AG09319 (cell line): ENCODE results near the gene SIRPA.

Experiments
- DNase-seq: peaks from one replicate; pipeline ENCODE4 v3.0.0-alpha.2; 2010; ENCODE audit warnings: low read depth; ENCODE audit errors: extremely low read depth
- TF ChIP-seq, protein P1 (sequence below): IDR thresholded peaks from 2 replicates; pipeline ENCODE4 v1.5.1; 2011; ENCODE audit warnings: low read depth, mild to moderate bottlenecking, inconsistent platforms, low read length, moderate library complexity

Gene SIRPA

DNA sequence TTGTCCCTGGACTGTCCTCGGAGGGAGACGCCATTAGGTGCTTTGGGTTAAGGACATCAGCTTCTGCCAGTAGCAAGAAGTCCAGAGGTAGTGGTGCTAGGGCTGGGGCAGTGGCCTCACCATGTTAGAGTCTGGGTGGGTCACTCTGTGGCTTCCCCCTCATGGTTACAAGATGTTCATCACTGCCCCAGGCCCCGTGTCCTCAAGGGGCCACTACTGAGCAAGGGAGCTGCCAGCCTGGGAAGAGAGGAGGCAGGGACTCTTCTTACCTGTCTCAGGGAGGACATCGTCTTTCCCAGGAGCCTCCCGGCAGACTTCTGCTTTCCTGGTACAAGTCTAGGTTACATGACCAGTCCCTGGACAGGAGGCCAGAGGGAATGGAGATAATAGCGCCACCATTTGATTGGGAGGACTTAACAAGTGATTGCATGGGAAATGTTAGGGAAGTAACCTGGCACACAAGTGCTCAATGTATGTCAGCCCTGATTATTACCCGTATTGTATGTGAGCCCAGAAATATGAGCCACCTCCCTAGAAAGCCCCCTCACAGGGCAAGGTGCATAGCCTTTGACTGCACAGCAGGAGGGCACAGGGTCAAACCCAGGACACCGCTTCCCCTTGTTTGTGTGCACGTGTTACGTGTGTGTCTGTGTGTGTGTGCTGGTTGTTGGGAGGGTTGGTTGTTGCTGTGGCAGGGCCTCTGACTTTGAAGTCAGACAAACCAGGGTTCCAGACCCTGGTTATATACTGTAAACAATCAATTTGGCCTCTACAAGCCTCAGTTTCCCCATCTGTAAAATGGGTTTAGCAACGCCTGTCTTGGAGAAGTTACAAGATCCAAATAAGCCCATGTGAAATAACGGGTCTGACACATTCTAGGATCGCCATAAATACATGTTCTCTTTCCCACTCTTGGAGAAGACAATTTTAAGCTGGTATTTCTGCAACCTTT, 30.0 kb downstream of the SIRPA start:
- DNase-seq = no peak
- TF ChIP-seq, protein P1, sequence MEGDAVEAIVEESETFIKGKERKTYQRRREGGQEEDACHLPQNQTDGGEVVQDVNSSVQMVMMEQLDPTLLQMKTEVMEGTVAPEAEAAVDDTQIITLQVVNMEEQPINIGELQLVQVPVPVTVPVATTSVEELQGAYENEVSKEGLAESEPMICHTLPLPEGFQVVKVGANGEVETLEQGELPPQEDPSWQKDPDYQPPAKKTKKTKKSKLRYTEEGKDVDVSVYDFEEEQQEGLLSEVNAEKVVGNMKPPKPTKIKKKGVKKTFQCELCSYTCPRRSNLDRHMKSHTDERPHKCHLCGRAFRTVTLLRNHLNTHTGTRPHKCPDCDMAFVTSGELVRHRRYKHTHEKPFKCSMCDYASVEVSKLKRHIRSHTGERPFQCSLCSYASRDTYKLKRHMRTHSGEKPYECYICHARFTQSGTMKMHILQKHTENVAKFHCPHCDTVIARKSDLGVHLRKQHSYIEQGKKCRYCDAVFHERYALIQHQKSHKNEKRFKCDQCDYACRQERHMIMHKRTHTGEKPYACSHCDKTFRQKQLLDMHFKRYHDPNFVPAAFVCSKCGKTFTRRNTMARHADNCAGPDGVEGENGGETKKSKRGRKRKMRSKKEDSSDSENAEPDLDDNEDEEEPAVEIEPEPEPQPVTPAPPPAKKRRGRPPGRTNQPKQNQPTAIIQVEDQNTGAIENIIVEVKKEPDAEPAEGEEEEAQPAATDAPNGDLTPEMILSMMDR = no peak

DNA sequence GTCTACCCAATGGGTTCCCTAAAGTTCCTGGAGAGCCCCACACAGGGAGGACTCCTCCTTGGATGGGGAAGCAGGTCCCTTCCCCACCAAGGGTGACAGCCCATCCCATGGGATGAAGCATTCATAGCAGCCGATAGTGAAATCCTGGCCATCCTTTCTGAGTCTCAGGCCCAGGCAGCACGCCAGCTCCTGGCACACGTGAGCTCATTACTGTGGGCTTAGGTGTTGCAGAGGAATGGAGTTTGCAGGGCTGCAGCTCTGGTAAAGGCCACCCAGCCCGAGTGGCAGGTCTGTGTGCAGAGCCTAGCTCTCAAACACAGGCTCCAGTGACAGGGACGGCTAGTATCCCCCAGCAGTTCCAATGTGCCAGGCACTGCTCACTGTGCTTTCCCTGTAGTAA, 31.0 kb downstream of the SIRPA start:
- TF ChIP-seq, protein P1 = no peak
- no peak for DNase-seq

DNA sequence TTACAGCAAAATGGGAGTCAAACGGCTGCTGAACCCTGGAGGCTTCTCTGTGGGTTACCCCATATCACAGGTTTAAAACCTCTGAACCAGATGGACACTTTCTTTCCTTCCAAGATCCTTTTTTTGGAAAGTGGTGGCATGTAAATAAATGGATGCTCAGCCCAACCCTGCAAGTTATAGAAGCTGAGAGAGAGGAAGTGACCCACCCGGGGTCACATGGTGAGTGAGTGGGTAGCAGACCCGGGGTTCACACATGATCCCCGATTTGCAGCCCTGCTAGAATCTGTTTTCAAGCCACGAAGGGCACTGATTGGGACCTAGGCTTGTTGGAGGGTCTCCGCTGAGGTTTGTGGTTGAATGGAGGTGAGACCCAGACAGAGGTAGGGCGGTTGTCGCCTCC, 32.0 kb downstream of the SIRPA start:
- TF ChIP-seq, protein P1 = no peak
- DNase-seq = no peak

DNA sequence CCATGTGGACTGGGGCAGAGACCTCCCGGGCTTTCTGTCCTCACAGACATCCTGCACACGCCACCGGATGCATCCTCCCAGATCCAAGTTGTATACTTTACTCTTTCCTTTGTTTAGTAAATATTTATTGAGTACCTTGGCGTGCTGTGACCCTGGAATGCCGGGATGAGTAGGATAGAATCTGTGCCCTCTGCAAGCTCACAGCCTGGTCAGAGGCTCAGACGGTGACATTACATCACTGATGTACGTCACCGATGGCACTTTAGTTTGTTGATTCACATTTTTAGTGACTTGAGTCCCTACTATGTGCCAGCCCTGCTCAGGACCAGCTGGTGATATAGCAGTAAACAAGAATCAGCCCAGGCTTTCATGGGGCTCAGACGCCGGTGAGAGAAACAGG, 32.9 kb downstream of the SIRPA start:
- no peak for DNase-seq
- TF ChIP-seq, protein P1 = no peak

DNA sequence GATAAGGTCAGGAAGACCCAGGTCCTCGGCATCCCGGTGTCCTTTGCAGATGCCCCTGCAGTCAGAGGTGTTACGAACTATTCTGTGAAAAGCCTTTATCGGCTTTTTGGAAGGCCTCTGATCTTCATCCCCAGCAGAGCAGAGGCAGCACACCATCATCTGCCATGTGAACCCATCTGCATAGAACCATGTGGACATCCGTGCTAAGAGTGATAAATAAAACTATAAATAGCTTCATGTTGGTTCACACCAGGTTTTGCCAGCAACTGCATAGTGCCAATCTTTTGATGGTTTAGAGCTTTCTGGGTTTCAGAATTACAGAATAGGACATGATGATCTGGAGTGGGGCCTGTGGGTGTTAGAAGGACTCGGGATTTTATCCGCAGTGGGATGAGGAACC, 33.6 kb downstream of the SIRPA start:
- no peak for DNase-seq

DNA sequence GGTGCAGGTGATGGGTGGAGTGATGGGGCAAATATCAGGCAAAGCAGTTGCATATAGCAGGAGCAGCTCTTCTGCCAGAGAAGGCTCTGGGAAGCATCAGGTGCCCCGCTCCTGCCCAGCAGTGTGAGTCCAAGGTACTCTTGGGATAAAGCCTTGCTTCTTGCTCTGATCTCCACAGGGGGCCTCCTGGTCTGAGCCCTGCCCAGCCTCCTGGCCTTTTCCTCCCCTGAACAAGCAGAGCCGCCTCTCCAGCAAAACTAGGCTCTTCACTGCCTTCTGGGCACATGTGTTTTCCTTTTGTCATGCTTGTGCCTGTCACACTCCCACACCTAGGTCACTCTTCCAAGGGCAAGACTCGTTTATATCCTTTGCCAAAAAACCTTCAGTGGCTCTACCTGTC, 34.3 kb downstream of the SIRPA start:
- DNase-seq = no peak
- TF ChIP-seq, protein P1 = no peak

More for the DNA sequence above, 33.6 kb downstream of the SIRPA start:
- TF ChIP-seq, protein P1 = no peak

DNA sequence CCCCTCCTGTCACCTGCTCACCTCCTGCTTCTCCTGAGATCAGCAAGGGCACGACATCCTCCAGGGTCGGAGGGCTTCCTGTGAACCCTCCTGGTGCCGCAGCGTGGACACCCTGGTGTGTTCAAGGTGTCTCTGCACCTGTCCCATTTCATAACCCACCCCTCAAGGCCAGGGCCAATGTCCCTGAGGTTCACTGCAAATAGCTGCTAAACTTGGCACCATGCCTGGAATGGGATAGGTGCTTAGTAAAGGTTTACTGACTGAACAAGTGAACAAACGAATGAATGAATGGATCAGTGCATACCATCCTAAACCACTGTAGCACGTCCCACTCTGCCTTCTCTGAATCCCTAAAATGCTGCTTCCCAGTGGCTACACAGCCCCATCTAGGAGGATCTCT, 35.0 kb downstream of the SIRPA start:
- TF ChIP-seq, protein P1 = no peak

More for the DNA sequence above, 35.0 kb downstream of the SIRPA start:
- no peak for DNase-seq
